GM21529 (cell line): ENCODE measurements around the gene LMO2.

Source experiments
- ATAC-seq: cut with Tn5 transposase; IDR thresholded peaks from one replicate; pipeline ENCODE4 v1.9.1; 2021; ENCODE audit not compliant: unreplicated experiment

Gene LMO2

DNA sequence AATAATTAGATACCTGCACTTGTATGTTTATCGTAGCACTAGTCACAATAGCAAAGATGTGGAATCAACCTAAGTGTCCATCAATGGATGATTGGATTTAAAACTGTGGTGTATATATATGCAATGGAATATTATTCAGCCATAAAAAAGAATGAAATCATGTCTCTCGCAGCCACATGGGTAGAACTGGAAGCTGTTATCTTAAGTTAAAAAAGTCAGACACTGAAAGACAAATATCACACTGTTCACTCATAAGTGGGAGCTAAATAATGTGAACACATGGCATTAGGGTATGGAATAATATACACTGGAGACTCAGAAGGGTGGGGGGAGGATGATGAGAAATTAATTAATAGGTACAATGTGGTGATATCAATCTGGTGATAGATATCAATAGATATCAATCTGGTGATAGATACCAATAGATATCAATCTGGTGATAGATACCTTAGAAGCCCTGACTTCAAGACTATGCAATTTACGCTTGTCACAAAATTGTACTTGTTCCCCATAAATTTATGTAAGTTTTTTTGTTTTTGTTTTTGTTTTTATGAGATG, 2.0 kb downstream of the LMO2 start:
- ATAC-seq = no peak

DNA sequence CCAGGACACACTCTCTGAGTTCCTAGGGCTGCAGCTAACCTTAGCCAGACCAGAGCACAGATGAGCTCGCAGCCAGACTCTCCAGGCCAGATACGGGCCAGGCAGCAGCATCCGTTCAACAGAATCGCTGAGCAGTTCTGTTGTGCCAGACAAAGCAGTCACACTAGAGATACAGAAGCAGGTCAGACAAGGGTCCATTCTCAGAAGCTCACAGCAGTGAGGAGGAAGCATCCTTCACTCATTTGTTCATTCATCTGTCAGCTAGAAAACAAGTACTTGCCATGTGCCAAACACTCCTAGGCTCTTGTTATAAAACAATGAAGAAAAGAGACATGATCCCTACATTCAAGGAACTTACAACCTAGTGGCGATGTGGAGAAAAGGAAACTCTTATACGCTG, 2.6 kb downstream of the LMO2 start:
- no peak for ATAC-seq

DNA sequence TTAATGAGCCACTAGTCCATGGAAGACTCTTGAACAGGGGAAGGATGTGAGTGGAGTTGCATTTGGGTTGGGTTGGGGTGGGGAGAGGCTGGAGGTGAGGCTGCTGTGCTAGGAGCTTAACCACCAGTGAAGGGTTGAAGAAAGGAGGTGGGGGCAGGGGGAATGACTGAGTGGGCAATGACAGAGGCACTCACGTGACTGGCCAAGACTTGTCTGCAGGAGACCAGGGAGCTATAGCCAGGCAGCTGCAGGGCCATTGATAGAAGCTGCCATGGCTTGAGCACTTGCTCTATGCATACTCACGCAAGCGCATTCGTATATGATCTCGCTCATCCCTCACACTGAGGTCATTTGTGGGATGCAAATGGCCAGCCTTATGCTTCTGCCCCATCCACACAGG, 4.0 kb downstream of the LMO2 start:
- no peak for ATAC-seq

DNA sequence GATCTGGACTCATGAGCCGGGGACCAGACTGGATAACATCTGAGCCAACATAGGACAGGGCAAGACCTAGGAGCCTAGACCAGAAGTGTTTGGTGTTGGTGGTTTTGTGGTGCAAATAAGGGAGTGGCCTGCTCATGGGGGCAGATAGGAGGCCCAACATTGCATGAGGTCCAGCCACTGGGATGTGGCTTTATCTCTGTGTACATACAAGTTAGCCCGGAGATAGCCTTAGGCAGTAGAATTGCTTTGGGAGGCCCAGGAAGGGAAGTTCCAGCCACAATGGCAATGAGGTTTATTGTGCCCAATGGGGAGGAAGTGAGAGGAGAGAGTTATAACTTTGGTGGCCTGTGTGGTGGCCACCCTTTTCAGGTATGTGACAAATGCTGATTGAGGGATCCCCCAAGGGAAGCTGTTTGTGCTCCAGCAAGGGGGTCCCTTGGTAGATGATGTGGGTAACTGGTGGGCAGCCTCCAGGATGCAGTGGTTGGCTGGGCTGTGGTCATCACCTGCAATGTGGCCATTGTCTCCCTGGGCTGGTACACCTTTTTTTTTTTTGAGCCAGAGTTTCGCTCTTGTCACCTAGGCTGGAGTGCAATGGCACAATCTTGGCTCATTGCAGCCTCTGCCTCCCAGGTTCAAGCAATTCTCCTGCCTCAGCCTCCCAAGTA, 6.4 kb downstream of the LMO2 start:
- ATAC-seq = no peak

DNA sequence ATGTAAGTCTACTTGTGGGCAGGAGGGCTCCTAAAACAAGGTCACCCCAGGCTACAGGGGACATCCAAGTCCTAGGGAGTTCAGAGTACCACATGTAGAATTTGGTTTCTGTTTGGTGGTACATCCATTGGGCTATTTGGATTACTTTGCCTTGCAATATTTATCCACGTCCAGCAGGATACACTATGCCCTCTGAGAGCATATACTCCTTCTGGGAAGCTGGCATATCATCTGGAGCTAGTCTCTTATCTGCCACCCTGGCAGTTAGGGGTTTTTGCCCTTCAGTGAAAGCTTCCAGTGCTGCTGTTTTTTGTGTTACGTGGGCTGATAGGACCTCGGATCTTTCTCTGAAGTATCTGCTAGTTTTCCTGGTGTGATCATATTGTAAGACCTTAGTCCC, 7.3 kb downstream of the LMO2 start:
- ATAC-seq = no peak

DNA sequence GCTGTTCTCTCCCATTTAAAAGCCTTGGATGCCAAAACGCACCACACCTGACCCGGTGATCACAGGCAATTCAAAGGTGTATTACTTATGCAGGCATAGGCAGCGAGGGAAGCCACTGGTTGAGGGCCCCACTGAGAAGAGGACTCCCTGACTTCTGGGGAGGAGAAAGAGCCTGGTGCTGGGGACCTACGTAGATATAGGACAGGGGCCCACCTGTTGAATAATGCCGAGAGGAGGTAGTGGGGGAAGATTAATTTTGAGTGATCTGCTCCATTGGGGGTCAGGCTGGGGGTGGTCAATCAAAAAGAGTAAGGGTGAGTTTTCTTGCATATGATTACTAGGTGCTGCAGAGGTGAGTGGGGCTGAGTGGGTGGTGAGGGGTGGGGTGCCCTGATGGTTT, 7.8 kb downstream of the LMO2 start:
- no peak for ATAC-seq

DNA sequence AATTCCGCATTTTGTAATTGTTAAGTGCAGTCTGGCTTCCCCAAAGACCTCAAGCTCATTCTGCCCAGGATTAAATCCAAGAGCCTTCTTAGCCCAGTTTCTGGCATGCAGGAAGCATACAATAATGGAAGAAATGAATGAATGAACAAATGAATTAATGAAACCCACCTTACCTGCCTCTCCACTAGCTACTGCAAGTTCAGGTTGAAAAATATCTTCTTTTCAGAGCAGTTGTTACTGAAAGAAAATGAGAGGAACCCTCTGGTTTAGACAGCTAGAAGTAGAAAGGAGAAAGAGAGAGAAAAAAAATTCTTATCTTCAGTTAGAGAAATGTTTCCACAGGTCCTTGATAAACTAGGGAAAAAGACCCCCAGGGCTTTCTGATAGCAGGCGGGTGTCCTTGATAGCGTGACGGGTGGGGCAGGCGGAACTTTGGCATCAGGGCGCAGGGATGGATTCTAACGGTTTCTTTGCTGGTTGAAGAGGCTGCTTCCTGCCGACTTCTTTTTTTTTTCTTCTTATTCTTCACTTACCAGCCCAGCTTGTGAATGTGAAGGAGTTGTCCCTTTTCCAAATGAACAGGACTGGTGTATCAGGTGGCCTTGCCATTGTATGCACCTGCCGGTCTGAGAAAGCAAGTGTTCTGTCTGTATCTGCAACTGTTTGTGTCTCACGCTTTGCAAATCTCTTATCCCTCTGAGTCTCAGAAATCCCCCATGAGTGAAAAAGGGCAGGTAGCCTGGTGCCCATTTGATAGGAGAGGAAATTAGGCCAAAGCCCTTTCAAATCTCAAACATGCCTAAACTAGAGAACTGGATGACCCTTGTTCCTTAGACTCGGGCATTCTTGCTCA, 10.0 kb downstream of the LMO2 start:
- ATAC-seq = no peak

DNA sequence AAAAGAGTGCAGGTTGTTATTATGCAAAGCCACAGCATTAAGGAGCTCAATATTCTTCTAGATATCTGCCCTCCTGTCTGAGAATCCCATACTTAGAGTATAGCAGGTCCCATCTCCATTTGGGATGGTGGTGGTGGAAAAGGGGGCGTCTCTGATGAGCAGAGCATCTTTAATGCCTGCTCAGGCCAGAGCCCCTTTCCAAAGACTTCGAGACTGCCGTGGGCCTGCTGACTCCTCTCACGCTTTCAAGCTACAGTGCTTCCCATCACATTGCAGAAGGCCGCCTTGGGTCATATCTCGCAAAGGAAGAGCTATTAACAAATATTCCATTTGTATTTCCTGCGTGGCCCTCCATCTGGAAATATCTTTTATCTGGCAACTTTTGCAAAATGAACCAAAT, 10.9 kb downstream of the LMO2 start:
- ATAC-seq = no peak

DNA sequence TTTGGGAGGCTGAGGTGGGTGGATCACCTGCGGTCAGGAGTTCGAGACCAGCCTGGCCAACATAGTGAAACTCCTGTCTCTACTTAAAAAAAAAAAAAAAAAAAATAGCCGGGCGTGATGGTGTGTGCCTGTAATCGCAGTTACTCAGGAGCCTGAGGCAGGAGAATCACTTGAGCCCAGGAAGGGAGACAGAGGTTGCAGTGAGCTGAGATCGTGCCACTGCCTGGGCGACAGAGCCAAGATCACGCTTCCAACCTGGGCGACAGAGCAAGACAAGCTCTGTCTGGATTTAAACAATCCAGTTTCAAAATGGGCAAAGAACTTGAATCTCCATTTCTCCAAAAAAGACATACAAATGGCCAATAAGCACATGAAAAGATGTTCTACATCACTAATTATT, 12.5 kb downstream of the LMO2 start:
- no peak for ATAC-seq

DNA sequence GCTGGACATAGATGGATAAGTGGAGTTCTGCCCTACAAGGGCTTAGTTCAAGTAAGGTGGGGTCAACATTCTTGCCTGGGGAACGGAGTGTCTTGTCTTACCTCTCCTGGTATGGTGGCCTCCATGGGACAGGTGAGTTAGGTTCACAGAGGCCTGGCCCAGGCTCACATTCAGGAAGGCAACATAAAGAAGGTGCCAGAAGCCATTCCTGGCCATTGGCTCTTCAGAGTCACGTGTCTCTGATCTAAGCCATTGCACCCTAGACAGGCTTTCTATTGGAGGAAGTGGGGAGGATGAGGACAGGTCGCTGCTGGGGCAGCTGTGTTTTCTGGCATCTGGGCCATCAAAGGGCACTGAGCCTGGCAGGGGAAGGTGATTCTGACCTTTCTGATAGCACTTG, 14.8 kb downstream of the LMO2 start:
- ATAC-seq = no peak

DNA sequence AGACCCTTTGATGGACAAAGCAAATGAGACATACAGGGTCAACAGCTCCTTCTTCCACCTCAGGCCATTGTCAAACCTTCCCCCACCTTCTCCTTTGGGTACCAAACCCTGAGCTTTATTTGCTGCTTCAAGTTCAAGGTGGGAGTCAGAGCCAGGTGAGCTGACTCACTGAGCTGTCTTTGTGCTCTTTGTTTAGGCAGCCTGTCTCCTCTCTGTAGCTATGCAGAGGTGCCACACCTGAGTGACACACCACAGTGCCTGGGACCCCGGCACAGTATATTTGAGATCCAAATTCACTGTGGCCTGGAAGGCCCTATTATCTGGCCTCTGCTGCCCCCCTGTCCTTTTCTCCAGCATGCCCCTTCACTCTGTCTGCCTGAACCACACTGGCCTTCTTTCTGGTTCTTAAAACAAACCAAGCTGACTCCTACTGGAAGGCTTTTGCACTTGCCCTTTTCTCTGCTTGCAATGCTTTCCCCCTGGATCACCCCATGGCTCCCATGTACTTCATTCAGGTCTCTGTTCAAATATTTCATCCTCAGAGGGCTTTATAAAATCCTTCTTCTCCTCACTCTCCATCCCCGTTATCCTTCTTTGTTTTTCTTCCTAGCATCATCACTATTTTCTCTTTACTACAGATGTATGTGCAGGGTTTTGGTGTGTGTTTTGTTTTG, 16.1 kb downstream of the LMO2 start:
- no peak for ATAC-seq

DNA sequence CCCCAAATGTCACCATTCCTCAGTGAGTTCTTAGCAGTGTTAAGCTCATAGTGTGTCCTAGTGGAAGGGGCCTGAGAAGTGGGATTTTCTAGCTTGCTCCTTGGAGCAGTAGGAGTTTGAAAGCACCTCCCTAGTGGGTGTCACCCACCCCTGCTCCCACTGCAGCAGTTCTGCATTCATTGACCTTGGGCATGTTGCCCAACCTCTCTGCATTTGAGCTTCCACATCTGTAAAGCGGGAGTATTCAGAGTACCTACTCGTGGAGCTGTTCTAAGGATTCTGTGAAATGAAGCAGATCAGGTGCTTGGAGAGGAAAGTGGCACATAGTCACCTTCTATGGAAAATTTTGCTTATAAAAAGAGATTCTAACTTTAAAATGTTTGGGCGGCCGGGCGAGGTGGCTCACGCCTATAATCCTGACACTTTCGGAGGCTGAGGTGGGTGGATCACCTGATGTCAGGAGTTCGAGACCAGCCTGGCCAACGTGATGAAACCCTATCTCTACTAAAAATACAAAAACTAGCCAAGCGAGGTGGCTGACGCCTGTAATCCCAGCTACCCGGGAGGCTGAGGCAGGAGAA, 16.9 kb downstream of the LMO2 start:
- no peak for ATAC-seq

DNA sequence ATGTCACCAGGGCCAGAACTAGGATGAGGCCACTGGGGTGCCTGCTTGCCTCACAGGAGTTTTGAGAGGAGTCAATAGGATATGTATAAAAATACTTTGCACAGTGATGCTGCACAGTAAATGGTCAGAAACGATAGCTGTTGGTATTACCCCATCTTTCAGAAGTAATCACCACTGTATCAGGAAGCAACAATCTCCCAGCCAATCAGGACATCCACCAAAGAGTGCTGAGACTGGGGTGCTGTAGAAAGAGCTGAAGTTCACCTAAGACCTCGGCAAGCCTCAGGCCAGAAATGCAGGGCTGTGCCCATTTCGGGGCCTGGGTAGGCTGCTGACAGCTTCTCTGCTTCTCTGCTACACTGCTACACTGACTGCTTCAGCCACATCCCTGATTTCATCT, 17.4 kb downstream of the LMO2 start:
- ATAC-seq = no peak

DNA sequence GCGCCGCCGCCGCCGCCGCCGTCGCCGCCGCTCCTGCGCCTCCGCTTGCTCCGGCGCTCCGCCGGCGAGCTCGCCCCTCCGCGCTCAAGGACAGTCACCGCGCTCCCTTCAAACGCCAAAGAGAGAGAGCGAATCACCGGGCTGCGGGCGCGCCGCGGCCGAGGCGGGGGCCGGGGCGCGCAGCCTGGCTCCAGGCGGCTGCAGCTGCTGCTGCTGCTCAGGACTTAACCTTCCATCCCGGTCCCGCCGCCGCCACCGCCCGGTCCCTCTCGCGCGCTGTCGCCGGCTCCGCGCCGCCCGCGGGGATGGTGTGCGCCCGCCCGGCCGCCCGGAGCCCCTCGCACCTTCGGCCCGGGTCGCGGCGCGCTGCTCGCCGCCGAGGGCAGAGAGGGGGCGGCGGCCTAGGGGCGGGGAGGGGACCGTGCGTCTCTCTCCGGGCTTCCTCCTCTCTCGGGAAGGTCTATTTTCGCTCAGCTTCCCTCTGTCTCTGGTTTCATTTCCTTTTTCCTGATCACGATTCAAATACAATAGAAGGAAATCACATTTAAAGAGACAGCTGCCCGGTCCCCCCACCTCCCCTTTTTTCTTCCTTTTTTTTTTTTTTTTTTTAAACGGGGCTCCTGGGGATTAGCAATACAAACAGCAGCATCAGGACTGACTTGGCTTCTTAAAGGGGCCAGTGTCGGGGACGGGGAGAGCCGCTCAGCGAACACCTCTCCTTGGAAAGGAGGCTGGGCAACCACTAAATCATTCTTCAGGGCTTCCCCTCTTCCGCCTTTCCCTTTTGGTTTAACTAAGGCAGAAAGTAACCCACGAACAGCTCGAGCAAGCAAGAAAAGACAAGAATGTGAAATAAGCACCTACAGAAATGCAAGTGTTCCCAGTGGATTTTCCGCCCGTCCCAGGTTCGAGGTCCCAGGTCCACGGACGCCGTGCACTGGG, 22.1 kb downstream of the LMO2 start:
- peak; percentile 44 for ATAC-seq

DNA sequence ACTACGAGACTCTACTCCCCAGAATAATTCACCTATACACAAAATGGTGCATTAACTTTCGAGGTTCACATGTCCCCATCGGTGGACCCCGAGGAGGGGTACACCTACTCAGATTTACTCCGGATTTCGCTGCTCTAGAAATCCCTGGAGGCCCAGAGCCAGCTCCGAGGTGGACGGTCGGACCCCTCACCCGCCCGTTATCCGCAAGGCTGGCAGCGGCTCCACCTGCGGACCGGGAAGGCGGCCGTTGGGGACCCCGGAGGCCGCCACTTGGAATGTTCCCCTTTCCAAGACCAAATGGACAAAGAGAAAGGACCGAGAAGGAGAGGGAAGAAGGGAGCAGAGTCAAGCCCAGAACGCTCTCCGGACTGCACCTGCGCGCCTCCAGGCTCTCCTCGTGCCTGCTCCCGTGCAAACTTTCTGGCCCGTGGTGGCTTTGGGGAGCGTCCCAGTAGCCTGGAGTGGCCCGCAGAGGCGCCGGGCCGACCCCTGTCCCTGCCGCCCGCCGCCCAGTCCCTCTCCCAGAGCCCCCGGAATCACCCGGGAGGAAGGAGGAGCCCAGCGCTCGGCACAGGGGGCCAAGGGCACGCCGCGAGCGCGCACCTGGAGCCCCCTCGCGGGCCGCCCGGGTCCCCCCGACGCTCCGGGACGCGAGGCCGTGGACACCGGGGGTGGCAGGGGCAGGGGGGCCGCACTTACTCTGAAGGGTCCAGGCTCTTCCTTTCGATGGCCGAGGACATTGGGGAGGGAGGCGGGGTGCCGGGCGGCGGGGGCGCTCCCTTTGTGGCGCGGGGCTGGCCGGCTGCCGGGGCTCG, 23.0 kb downstream of the LMO2 start:
- ATAC-seq = peak; percentile 16

DNA sequence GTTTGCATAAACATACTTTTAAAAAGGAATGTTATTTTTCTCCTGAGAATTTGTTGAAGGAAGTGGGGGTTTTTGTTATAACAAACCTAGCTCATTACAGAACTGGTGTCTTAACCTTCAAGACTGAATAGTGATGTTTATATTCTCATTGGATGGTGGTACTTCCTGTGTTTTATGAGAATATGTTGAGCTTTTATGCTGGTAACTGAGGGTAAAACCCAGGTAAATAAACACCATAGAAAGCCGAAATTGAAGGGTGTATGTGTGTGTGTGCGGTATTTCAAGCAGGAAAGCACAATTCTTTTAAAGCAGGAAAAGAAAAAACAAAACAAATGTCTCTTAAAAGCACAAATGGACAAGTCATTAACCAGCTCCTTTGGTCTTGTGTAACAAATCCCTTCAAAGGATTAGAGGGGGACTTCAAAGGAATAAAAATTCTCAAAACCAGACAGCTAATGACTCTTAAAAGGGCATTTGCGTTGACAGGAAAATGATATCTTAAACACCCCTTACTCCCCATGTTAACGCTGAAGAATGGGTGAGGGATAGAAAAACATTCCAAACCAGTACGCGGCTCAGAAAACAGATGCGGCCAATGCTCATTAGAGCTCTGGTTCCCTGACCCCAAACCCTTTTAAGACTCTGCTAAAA, 23.8 kb downstream of the LMO2 start:
- no peak for ATAC-seq

DNA sequence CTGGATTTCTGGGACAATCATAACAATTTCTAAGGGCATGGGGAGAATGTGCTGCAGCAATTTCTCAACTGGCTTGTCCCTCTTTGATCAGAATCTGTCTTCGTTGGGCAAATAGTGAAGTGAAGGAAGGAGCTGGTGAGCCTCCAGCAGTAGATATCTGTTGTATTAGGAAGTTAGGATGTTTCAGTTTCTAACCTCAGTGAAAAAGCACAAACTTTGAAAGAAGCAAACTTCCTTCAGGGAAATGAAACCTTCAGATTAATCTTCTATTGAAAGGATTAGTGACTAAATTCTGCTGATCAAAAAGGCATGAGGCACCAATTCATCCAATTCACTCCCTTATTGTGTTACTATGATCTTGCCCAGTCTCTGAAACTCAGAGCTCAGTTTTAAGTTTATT, 24.3 kb downstream of the LMO2 start:
- ATAC-seq = no peak

DNA sequence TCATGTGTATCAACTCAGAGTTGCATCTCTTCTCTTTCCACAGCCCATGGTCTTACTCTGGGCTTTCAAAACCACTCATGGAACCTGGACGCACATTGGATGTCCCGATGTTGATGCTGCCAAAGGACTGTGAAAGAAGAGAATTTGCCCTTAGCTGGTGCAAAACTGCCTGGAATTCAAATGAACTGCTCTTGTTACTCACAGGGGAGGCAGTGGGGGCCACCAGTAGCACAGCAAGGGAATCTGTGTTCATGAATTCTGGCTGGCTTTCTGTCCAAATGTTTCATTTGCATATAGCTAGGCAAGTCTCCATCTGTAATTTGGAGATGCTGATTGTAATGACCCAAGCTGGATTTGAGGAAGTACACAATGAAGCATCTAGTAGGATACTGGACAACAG, 24.9 kb downstream of the LMO2 start:
- ATAC-seq = no peak

DNA sequence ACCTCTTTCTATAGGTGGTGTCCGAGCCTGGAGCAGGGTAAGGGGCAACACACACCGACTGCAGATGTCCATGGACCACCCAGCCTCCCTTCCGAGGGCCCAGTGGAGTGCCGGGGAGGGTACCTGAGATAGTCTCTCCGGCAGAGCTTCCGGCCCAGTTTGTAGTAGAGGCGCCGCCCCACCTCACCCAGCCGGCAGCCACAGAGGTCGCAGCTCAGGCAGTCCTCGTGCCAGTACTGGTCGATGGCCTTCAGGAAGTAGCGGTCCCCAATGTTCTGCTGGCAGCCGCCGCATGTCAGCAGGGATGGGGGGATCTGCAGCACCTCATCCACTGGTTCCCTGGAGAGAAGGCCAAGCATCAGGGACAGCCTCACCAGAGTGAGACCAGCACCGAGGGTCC, 27.4 kb downstream of the LMO2 start:
- no peak for ATAC-seq
